ENCODE data around the gene ZNF350. TPM values are rescaled to one million over a fixed set of nuclear protein-coding genes. Genes with fewer than 3 reads are reported as not detected.
"Not testable (repeated sequence)": the region's sequence is repeated elsewhere in the genome, so short reads cannot be mapped to it uniquely, and the experiment has no call there.

ZNF350 gene
- total RNA-seq, 2 donors from 2014 or later = 10.5 to 11.1 TPM

DNA sequence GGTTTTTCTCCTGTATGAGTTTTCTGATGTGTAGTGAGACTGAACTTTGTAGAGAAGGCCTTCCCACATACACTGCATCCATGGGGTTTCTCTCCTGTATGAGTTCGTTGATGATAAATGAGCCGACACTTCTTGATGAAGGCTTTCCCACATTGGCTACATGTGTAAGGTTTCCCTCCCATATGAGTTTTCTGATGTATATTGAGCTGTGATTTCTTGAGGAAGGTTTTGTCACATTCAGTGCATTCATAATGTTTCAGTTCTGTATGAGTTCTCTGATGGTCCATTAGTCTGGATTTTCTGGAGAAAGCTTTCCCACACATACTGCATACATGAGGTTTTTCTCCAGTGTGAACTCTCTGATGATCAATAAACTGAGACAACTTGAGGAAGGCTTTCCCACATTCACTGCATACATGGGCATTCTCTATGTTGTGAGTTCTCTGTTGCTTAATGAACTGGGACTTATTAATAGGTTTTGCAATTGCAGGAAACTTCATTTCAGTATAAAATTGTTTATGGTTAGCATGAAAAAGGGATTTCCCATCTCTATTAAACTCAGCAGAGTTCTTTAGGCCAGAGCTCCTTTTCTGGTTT is 7.5 kb upstream of the ZNF350 start:
- DNase-seq = no peak
- H3K27ac ChIP-seq = no peak overlapping the region
- H3K9me3 ChIP-seq = peaks cover 21% of the 10 kb centered on the region
- TF ChIP-seq, protein P1, sequence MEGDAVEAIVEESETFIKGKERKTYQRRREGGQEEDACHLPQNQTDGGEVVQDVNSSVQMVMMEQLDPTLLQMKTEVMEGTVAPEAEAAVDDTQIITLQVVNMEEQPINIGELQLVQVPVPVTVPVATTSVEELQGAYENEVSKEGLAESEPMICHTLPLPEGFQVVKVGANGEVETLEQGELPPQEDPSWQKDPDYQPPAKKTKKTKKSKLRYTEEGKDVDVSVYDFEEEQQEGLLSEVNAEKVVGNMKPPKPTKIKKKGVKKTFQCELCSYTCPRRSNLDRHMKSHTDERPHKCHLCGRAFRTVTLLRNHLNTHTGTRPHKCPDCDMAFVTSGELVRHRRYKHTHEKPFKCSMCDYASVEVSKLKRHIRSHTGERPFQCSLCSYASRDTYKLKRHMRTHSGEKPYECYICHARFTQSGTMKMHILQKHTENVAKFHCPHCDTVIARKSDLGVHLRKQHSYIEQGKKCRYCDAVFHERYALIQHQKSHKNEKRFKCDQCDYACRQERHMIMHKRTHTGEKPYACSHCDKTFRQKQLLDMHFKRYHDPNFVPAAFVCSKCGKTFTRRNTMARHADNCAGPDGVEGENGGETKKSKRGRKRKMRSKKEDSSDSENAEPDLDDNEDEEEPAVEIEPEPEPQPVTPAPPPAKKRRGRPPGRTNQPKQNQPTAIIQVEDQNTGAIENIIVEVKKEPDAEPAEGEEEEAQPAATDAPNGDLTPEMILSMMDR (IDR thresholded peaks at IDR 0.05) = no peak
- no peak overlapping the region for H3K4me3 ChIP-seq
- H3K27me3 ChIP-seq = no peaks in the 10 kb centered on the region
- no peaks in the 10 kb centered on the region for H3K36me3 ChIP-seq
- no peak overlapping the region for H3K9ac ChIP-seq (ENCODE audit: low read depth in 2 of 2, low read length in 2 of 2)
- H3K4me1 ChIP-seq = no peaks in the 10 kb centered on the region
- intact Hi-C loops (cut with DNase I) = no loop called here

- H3K4me1 ChIP-seq = no peaks in the 10 kb centered on the region
- H3K36me3 ChIP-seq = no peaks in the 10 kb centered on the region
- no peak for DNase-seq
- TF ChIP-seq, protein P1 (IDR thresholded peaks at IDR 0.05) = no peak
- intact Hi-C loops (cut with DNase I) = no loop called here
- H3K4me3 ChIP-seq = no peak overlapping the region
- no peak overlapping the region for H3K27ac ChIP-seq
- no peak overlapping the region for H3K9ac ChIP-seq (ENCODE audit: low read depth in 2 of 2, low read length in 2 of 2)
- no peaks in the 10 kb centered on the region for H3K27me3 ChIP-seq
- peaks cover 21% of the 10 kb centered on the region for H3K9me3 ChIP-seq
Observed at GRCh38 chr19:51993422-51993821, 6.8 kb upstream of the ZNF350 start.

DNA sequence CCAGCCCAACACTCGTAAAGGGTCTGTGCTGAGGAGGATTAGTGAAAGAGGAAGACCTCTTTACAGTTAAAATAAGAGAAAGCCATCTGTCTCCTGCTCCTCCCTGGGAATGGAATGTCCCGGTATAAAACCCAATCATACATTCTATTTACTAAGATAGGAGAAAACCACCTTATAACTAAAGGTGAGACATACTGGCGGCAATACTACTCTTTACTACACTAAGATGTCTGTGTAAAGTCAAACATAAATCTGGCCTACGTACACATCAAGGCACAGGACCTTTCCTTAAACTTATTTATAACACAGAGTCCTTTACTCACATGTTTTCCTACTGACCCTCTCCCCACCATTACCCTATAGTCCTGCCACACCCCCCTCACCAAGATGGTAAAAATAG is 3.3 kb downstream of the ZNF350 start:
- TF ChIP-seq, protein P1 (IDR thresholded peaks at IDR 0.05) = no peak
- H3K9me3 ChIP-seq = peaks cover 3% of the 10 kb centered on the region
- DNase-seq = no peak
- no peak overlapping the region for H3K4me3 ChIP-seq
- no peak overlapping the region for H3K27ac ChIP-seq
- H3K36me3 ChIP-seq = no peaks in the 10 kb centered on the region
- H3K27me3 ChIP-seq = no peaks in the 10 kb centered on the region
- H3K4me1 ChIP-seq = no peaks in the 10 kb centered on the region
- no peak overlapping the region for H3K9ac ChIP-seq (ENCODE audit: low read depth in 2 of 2, low read length in 2 of 2)
- intact Hi-C loops (cut with DNase I) = loop anchor here (10.0 kb wide), 1 partner anchor 59 kb away; the partner anchor contains the start of gene ZNF613

- intact Hi-C loops (cut with DNase I) = loop anchor here (10.0 kb wide), 1 partner anchor 56 kb away; the partner anchor contains the start of gene ZNF613
Observed at GRCh38 chr19:51980926-51981325, 5.7 kb downstream of the ZNF350 start.

DNA sequence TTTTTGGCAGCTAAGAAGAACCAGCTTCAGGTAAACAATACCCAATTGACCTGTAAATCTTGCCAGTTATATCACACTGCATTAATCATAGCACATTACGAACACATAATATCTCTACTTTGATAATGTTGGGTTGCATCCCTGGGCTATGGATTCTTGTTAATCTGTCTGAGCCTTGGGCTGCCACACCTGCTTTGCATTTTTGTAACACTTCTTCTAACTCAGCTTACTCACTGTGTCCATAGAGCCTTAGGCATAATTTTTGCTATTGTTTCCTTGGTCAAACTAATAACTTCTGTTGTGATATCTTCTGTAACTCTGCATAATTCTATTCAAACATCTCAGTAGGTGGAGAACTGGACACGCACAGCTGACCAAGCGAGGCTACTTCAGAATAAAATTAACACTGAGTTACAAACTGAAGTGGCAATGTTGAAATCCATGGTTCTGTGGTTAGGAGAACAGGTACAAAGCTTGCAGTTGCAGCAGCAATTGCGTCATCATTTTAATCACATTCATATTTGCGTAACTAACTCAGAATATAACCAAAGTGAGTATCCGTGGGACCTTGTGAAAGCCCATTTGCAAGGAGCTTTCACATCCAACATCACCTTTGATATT is 6.4 kb downstream of the ZNF350 start:
- H3K27ac ChIP-seq = no peak overlapping the region
- DNase-seq = no peak
- intact Hi-C loops (cut with DNase I) = loop anchor here (10.0 kb wide), 1 partner anchor 55 kb away; the partner anchor contains the start of gene ZNF613
- no peak overlapping the region for H3K9ac ChIP-seq (ENCODE audit: low read depth in 2 of 2, low read length in 2 of 2)
- H3K4me3 ChIP-seq = no peak overlapping the region
- H3K9me3 ChIP-seq = peaks cover 3% of the 10 kb centered on the region
- no peaks in the 10 kb centered on the region for H3K4me1 ChIP-seq
- TF ChIP-seq, protein P1 (IDR thresholded peaks at IDR 0.05) = no peak
- no peaks in the 10 kb centered on the region for H3K36me3 ChIP-seq
- H3K27me3 ChIP-seq = no peaks in the 10 kb centered on the region

More at GRCh38 chr19:51980926-51981325, 5.7 kb downstream of the ZNF350 start:
- not testable (repeated sequence) for DNase-seq; H3K27ac ChIP-seq; H3K9me3 ChIP-seq; H3K4me3 ChIP-seq; H3K4me1 ChIP-seq; H3K27me3 ChIP-seq; H3K9ac ChIP-seq (ENCODE audit: low read depth in 2 of 2, low read length in 2 of 2); H3K36me3 ChIP-seq

DNA sequence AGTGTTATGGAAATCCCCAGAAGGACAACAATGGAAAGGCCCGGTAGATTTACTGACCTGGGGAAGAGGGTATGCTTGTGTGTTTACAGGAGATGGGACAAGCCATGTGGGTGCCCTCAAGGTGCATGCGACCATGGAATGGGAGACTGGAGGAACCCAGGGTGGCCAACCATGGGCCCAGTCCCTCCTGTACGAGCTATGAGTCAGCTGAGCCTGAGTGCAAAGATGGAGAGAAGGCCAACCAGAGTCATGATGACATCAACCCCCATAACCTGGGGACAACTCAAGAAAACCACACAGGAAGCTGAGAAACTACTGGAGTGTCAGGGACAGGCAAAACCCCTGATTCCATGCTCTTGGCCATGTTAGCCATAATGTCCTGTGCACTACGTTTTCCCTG is 7.8 kb downstream of the ZNF350 start:
- peaks cover 4% of the 10 kb centered on the region for H3K36me3 ChIP-seq
- H3K27me3 ChIP-seq = no peaks in the 10 kb centered on the region
- TF ChIP-seq, protein P1 (IDR thresholded peaks at IDR 0.05) = no peak
- H3K4me1 ChIP-seq = no peaks in the 10 kb centered on the region
- H3K27ac ChIP-seq = no peak overlapping the region
- H3K4me3 ChIP-seq = no peak overlapping the region
- peaks cover 3% of the 10 kb centered on the region for H3K9me3 ChIP-seq
- no peak overlapping the region for H3K9ac ChIP-seq (ENCODE audit: low read depth in 2 of 2, low read length in 2 of 2)
- intact Hi-C loops (cut with DNase I) = no loop called here
- DNase-seq = no peak

All from colonic mucosa (tissue), 4 donors.